Mammary epithelial cell (primary cell): ENCODE results near the gene IL6ST.

Experiments used
- CTCF ChIP-seq, 2 donors: IDR thresholded peaks in 1 of 2; conservative IDR thresholded peaks in 1 of 2; 2 replicates each; pipeline ENCODE4 v1.5.1; 2011 to 2012; ENCODE audit warnings: inconsistent platforms in 2 of 2, low read length in 2 of 2, mild to moderate bottlenecking in 2 of 2, control low read depth in 1 of 2, low read depth in 1 of 2; ENCODE audit not compliant: insufficient read depth in 1 of 2; ENCODE audit errors: extremely low read depth in 1 of 2
- EZH2 ChIP-seq: IDR thresholded peaks from 2 replicates; pipeline ENCODE4 v1.6.1; 2012; ENCODE audit warnings: low read length, inconsistent platforms, borderline replicate concordance

GRCh38 chr5:56037531-56038010 is 42.8 kb upstream of the IL6ST start:
- no peak for TF ChIP-seq EZH2
- no peak for TF ChIP-seq CTCF (conservative IDR thresholded peaks at IDR 0.05 in 1 of 2, IDR thresholded peaks at IDR 0.05 in 1 of 2; ENCODE audit: extremely low read depth in 1 of 2, insufficient read depth in 1 of 2, low read depth in 1 of 2, low read length in 2 of 2)
